Pancreas (tissue), 10 donors: ENCODE data around the gene IQGAP3. TPM values are rescaled to one million over a fixed set of nuclear protein-coding genes. Genes with fewer than 3 reads are reported as not detected.
"Not testable (repeated sequence)": the region's sequence is repeated elsewhere in the genome, so short reads cannot be mapped to it uniquely, and the experiment has no call there.

ENCODE experiments used
- ATAC-seq, 4 donors: fragments of 200-7000 bp; cut with Tn5 transposase; one replicate each; pipeline versions ENCODE4 v1.8.0 to v1.9.1; 2020; ENCODE audit warnings: mild to moderate bottlenecking in 4 of 4, moderate library complexity in 4 of 4
- DNase-seq, 6 donors: peaks; one replicate each; pipeline ENCODE4 v3.0.0-alpha.2; 2020
- FAIRE-seq: peaks from 2 replicates; lab custom pipeline; 2012; peaks lifted over from hg19 to GRCh38; lab: Jason Lieb, UNC
- H3K27ac ChIP-seq, 4 donors: fragments of 200-600 bp; sonication (generic); 1 replicate in 3 of 4; 2 replicates in 1 of 4; pipeline versions ENCODE4 v1.5.0 to v1.8.0; 2020
- H3K27me3 ChIP-seq, 4 donors: fragments of 200-600 bp; one replicate each; pipeline ENCODE4 v1.8.0; 2021
- H3K36me3 ChIP-seq, 3 donors: fragments of 200-600 bp; sonication (generic) in 1 of 3; one replicate each; pipeline versions ENCODE4 v1.5.0 to v1.8.0; 2020 to 2021
- H3K4me1 ChIP-seq, 3 donors: fragments of 200-600 bp; one replicate each; pipeline ENCODE4 v1.8.0; 2021
- H3K4me3 ChIP-seq, 4 donors: fragments of 200-600 bp; sonication (generic) in 2 of 4; one replicate each; pipeline versions ENCODE4 v1.5.0 to v1.8.0; 2020 to 2021
- H3K9me3 ChIP-seq, 4 donors: fragments of 200-600 bp; one replicate each; pipeline ENCODE4 v1.8.0; 2021
- CTCF ChIP-seq, 4 donors: fragments of 200-600 bp; sonication (generic) in 3 of 4; IDR thresholded peaks; one replicate each; pipeline versions ENCODE4 v1.5.0 to v1.8.0; 2021; ENCODE audit warnings: antibody characterized with exemption in 4 of 4
- WGBS, 2 donors: extraction: QIAGEN DNeasy Blood & Tissue Kit; methylation state at CpG; one replicate each; pipeline ENCODE4 v1.1.7; 2013; 5-methylcytosine and 5-hydroxymethylcytosine counted together
- intact Hi-C, 3 donors: fragments of 100-400 bp; cut with DNase I; formaldehyde crosslinking; loops; one replicate each; pipeline versions ENCODE4 v1.11.1 to v1.14.2; 2022
- polyA plus RNA-seq, 2 donors: library from polyadenylated mRNA; stranded (reverse); fragments of 200-250 nt; gene quantifications; one replicate each; pipeline ENCODE4 v1.2.3, GENCODE V29; 2013
- total RNA-seq, 6 donors: library from RNA; stranded (reverse); fragmentation: NEBNext Ultra II Directional in 4 of 6; extraction: Animal tissue kit (Norgen Biotek cat#: 25700) in 4 of 6; gene quantifications; one replicate each; pipeline versions ENCODE4 v1.2.1 to v1.2.4, GENCODE V29; 2021 to 2023
- donor health status: healthy with polysubstance abuse.
- donor health status: DM: no; HTN: no; CAD: no; lungs with moderate emphysema.
- donor health status: DM: no; HTN: no; CAD: no.
- donor health status: control.
- donor health status: control.
- donor health status: Bipolar disorder and iron deficiency.
- donor health status: DM: yes; HTN: yes; CAD: no.
- donor health status: DM: no; HTN: no; CAD: no.
- donor health status: DM: no; HTN: no; CAD: no.
- donor health status: DM: yes; HTN: yes; CAD: no.

Gene IQGAP3
- total and polyA plus RNA-seq, 8 donors, result 0.02 to 0.90 (median 0.23) TPM; not detected in 1

DNA sequence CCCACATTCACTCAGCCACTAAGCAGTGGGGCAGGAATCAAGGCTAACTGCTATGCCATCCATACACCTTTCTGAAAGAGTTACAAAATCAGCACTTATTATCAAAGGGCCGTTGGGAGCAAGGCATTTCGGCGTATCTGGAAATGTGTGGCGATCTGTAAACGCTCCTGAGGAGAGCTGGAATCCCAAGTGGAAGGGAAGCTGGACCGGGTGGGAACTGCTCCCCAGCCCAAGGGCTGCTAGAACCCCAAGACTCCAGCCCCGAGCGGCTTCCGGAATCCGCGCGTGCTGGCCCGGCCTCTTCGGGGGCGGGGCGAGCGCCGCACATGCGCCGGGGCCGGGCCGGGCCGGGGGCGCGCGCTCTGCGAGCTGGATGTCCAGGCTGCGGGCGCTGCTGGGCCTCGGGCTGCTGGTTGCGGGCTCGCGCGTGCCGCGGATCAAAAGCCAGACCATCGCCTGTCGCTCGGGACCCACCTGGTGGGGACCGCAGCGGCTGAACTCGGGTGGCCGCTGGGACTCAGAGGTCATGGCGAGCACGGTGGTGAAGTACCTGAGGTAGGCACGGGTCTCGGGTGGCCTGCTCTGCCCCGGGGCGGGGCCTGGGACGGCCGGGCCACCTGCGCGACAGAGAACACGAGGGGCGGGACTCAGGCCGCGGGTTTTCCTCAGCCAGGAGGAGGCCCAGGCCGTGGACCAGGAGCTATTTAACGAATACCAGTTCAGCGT, 19.2 kb upstream of the IQGAP3 start, which contains the start of gene NAXE:
TSS of gene NAXE (plus strand) at position 345 of the 726 bp plus-strand sequence. CDS start at position 374, 29 bp downstream.
- peak; percentile 64 to 89 (median 75) for DNase-seq
- peak; percentile 97 to 98 (median 98) for ATAC-seq
- Histone ChIP-seq H3K27ac (peak within 1 kb of the TSS; percentile 47 to 76 (median 60)), H3K4me1 (peaks cover 0 to 8% (median 4%) of the 10 kb centered on the region in 3 donors), H3K4me3 (peak within 1 kb of the TSS; percentile 69 to 92 (median 74)), H3K36me3 (peaks cover 0 to 13% (median 0%) of the 10 kb centered on the region in 3 donors), H3K27me3 (no peaks in the 10 kb centered on the region), H3K9me3 (no peaks in the 10 kb centered on the region)
- intact Hi-C loops, result no loop called here
- 0 to 1% methylated on average over 48 to 60 of the region's 60 CpGs for WGBS, 2 donors
- no peak for TF ChIP-seq CTCF (IDR thresholded peaks at IDR 0.05)
- no peak for FAIRE-seq

DNA sequence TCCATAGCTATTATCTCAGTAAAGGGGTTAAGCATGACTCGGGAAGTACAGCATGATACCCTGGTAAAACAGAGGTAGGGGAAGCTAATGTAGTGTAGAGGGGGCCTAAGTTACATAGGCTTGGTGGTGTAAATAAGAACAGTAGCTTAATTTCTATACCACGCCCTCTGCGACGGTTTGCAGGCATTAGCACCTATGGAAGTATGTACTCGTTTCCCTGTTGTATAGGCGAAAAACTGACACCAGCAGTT, 18.7 kb upstream of the IQGAP3 start:
- intact Hi-C loops, result no loop called here
- Histone ChIP-seq H3K36me3 (peaks cover 0 to 13% (median 0%) of the 10 kb centered on the region in 3 donors), H3K9me3 (no peaks in the 10 kb centered on the region), H3K4me1 (peaks cover 0 to 8% (median 4%) of the 10 kb centered on the region in 3 donors), H3K27ac (peak overlapping the region; percentile 47 to 76 (median 60)), H3K4me3 (peak overlapping the region; percentile 69 to 92 (median 74)), H3K27me3 (no peaks in the 10 kb centered on the region)
- 18 to 21% methylated on average over 6 of the region's 6 CpGs for WGBS, 2 donors
- DNase-seq (no peak), FAIRE-seq (no peak), ATAC-seq (no peak)
- TF ChIP-seq CTCF (IDR thresholded peaks at IDR 0.05), result no peak

DNA sequence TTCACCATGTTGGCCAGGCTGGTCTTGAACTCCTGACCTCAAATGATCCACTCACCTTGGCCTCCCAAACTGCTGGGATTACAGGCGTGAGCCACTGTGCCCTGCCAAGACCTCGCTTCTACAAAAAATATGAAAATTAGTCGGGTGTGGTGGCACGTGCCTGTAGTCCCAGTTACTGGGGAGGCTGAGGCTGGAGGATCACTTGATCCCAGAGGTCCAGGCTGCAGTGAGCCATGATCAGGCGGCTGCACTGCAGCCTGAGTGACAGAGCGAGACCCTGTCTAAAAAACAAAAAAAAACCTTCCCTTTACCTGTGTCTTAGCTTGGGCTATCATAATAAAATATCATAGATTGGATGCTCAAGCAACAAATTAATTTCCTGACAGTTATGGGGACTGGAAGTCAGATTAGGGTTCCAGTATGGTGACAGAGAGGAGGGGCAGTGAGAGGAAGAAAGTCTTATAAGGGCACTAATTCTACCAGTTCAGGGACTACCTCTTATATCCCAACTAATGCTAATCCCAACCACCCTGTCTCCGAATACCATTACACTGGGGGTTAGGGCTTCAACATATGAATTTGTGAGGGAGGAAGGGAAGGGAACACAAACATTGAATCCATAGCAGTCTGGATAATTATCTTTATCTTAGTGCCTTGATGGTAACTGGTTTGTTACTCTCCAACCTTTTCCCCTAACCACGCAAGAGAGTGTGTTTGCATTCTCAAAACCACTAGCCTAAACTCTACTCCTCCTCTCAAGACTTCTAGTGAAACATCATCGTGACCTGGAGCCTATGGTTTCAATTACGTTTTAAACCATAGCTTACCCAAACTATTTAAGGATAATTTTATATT, 18.2 kb upstream of the IQGAP3 start:
- H3K9me3 ChIP-seq, result no peaks in the 10 kb centered on the region
- peaks cover 0 to 8% (median 0%) of the 10 kb centered on the region in 3 donors for H3K36me3 ChIP-seq
- DNase-seq, result no peak
- peak overlapping the region in 2 of 4 donors; percentile 67 to 76 for H3K27ac ChIP-seq
- peak overlapping the region in 2 of 4 donors; percentile 72 to 92 for H3K4me3 ChIP-seq
- no peaks in the 10 kb centered on the region for H3K27me3 ChIP-seq
- FAIRE-seq, result no peak
- ATAC-seq, result no peak
- 83% methylated on average over 10 of the region's 10 CpGs for WGBS, 2 donors
- no peak for TF ChIP-seq CTCF (IDR thresholded peaks at IDR 0.05)
- peaks cover 0 to 8% (median 4%) of the 10 kb centered on the region in 3 donors for H3K4me1 ChIP-seq
- intact Hi-C loops, result no loop called here

DNA sequence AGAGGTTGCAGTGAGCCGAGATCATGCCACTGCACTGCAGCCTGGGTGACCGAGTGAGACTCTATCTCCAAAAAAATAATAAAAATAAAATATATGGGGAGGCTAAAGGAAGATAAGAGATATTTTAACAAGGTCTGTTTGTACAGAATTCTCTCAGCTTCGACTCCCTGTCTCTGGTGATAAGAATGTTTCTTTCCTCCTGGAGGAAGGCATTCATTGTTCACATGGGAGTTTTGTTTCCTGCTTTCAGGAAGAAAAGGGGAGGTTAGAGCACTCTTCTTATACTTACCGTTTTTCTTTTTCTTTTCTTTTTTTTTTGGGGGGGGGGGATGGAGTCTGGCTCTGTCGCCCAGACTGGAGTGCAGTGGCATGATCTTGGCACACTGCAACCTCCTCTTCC, 17.2 kb upstream of the IQGAP3 start:
- H3K27me3 ChIP-seq, result no peaks in the 10 kb centered on the region
- 58 to 63% methylated on average over 5 of the region's 5 CpGs for WGBS, 2 donors
- no peaks in the 10 kb centered on the region for H3K36me3 ChIP-seq
- no peak for TF ChIP-seq CTCF (IDR thresholded peaks at IDR 0.05)
- H3K4me3 ChIP-seq, result no peak overlapping the region
- no peak overlapping the region for H3K27ac ChIP-seq
- no peaks in the 10 kb centered on the region for H3K9me3 ChIP-seq
- DNase-seq (no peak), ATAC-seq (no peak), FAIRE-seq (no peak)
- intact Hi-C loops, result no loop called here
- peaks cover 0 to 8% (median 4%) of the 10 kb centered on the region in 3 donors for H3K4me1 ChIP-seq

DNA sequence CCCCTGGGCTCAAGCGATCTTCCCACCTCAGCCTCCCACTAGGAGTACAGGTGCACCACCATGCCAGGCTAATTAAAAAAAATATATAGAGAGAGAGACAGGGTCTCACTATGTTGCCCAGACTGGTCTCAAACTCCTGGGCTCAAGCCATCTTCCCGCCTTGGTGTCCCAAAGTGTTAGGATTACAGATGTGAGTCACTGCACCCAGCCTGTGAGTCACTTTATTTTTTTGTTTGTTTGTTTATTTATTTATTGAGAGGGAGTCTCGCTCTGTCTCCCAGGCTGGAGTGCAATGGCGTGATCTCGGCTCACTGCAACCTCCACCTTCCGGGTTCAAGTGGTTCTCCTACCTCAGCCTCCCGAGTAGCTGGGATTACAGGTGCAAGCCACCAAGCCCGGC, 15.6 kb upstream of the IQGAP3 start:
- 78 to 87% methylated on average over 8 of the region's 8 CpGs for WGBS, 2 donors
- H3K4me1 ChIP-seq, H3K4me3 ChIP-seq, intact Hi-C loops, H3K27ac ChIP-seq, ATAC-seq, DNase-seq, H3K36me3 ChIP-seq, FAIRE-seq, H3K9me3 ChIP-seq, H3K27me3 ChIP-seq: not testable (repeated sequence)
